ENCODE results near the gene RAB5IF. TPM values are rescaled to one million over a fixed set of nuclear protein-coding genes. Genes with fewer than 3 reads are reported as not detected.

Gene RAB5IF
- total and polyA plus RNA-seq, 2 of the 8 experiments (the other 6 are each of a cell fraction or from before 2014, with no cell fraction given) = 95.5 to 148 TPM

DNA sequence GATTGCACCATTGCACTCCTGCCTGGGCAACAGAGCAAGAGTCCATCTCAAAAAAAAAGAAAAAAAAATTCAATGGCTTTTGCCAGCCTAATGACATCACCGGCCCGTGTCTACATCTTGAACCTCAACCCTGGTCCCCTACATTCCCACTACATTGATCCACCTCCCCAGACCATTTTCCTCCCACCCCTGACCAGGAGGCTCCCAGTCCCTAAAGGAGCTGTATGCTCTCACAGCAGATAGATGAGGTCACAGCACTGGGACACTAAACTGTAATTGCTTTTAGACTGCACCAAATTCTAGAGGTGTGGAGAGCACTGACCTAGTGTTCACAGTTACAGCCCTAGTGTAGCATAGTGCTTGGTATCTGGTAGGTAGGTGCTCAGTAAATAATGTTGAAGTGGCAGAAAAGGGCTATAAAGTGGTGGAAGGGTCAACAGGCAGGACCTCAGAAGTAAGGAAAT lies 21.5 kb upstream of the RAB5IF start (continued):
- TF ChIP-seq RNF2 (IDR thresholded peaks at IDR 0.05; ENCODE audit: borderline replicate concordance, low read depth, low read length, missing control alignments, poor library complexity, severe bottlenecking) = no peak
- TF ChIP-seq, protein P1, sequence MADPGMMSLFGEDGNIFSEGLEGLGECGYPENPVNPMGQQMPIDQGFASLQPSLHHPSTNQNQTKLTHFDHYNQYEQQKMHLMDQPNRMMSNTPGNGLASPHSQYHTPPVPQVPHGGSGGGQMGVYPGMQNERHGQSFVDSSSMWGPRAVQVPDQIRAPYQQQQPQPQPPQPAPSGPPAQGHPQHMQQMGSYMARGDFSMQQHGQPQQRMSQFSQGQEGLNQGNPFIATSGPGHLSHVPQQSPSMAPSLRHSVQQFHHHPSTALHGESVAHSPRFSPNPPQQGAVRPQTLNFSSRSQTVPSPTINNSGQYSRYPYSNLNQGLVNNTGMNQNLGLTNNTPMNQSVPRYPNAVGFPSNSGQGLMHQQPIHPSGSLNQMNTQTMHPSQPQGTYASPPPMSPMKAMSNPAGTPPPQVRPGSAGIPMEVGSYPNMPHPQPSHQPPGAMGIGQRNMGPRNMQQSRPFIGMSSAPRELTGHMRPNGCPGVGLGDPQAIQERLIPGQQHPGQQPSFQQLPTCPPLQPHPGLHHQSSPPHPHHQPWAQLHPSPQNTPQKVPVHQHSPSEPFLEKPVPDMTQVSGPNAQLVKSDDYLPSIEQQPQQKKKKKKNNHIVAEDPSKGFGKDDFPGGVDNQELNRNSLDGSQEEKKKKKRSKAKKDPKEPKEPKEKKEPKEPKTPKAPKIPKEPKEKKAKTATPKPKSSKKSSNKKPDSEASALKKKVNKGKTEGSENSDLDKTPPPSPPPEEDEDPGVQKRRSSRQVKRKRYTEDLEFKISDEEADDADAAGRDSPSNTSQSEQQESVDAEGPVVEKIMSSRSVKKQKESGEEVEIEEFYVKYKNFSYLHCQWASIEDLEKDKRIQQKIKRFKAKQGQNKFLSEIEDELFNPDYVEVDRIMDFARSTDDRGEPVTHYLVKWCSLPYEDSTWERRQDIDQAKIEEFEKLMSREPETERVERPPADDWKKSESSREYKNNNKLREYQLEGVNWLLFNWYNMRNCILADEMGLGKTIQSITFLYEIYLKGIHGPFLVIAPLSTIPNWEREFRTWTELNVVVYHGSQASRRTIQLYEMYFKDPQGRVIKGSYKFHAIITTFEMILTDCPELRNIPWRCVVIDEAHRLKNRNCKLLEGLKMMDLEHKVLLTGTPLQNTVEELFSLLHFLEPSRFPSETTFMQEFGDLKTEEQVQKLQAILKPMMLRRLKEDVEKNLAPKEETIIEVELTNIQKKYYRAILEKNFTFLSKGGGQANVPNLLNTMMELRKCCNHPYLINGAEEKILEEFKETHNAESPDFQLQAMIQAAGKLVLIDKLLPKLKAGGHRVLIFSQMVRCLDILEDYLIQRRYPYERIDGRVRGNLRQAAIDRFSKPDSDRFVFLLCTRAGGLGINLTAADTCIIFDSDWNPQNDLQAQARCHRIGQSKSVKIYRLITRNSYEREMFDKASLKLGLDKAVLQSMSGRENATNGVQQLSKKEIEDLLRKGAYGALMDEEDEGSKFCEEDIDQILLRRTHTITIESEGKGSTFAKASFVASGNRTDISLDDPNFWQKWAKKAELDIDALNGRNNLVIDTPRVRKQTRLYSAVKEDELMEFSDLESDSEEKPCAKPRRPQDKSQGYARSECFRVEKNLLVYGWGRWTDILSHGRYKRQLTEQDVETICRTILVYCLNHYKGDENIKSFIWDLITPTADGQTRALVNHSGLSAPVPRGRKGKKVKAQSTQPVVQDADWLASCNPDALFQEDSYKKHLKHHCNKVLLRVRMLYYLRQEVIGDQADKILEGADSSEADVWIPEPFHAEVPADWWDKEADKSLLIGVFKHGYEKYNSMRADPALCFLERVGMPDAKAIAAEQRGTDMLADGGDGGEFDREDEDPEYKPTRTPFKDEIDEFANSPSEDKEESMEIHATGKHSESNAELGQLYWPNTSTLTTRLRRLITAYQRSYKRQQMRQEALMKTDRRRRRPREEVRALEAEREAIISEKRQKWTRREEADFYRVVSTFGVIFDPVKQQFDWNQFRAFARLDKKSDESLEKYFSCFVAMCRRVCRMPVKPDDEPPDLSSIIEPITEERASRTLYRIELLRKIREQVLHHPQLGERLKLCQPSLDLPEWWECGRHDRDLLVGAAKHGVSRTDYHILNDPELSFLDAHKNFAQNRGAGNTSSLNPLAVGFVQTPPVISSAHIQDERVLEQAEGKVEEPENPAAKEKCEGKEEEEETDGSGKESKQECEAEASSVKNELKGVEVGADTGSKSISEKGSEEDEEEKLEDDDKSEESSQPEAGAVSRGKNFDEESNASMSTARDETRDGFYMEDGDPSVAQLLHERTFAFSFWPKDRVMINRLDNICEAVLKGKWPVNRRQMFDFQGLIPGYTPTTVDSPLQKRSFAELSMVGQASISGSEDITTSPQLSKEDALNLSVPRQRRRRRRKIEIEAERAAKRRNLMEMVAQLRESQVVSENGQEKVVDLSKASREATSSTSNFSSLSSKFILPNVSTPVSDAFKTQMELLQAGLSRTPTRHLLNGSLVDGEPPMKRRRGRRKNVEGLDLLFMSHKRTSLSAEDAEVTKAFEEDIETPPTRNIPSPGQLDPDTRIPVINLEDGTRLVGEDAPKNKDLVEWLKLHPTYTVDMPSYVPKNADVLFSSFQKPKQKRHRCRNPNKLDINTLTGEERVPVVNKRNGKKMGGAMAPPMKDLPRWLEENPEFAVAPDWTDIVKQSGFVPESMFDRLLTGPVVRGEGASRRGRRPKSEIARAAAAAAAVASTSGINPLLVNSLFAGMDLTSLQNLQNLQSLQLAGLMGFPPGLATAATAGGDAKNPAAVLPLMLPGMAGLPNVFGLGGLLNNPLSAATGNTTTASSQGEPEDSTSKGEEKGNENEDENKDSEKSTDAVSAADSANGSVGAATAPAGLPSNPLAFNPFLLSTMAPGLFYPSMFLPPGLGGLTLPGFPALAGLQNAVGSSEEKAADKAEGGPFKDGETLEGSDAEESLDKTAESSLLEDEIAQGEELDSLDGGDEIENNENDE (IDR thresholded peaks at IDR 0.05; ENCODE audit: insufficient replicate concordance, low read length) = no peak
